ENCODE measurements around the gene EXOC3L1. TPM values are rescaled to one million over a fixed set of nuclear protein-coding genes. Genes with fewer than 3 reads are reported as not detected.

EXOC3L1 gene
- total and polyA plus RNA-seq, 2 of the 13 experiments (the other 11 are each of a cell fraction or from before 2014, with no cell fraction given): 0.12 TPM; not detected in 1

GRCh38 chr16:67177743-67178699, 11.9 kb downstream of the EXOC3L1 start (continued):
- no peak for TF ChIP-seq ZBED4 (CRISPR knock-in tag; IDR thresholded peaks at IDR 0.05; ENCODE audit: borderline replicate concordance)
- TF ChIP-seq ZNF800 (CRISPR knock-in tag; IDR thresholded peaks at IDR 0.05): peak; percentile 99
- TF ChIP-seq ZNF639 (CRISPR knock-in tag; conservative IDR thresholded peaks at IDR 0.05): no peak
- no peak for TF ChIP-seq ZNF18 (CRISPR knock-in tag; IDR thresholded peaks at IDR 0.05; ENCODE audit: insufficient replicate concordance)
- TF ChIP-seq ZNF451 (CRISPR knock-in tag; IDR thresholded peaks at IDR 0.05): peak; percentile 89
- no peak for TF ChIP-seq SNAI1 (CRISPR knock-in tag; IDR thresholded peaks at IDR 0.05; ENCODE audit: borderline replicate concordance)
- no peak; the same call in 1 of the 2 replicates for TF ChIP-seq ZNF572 (CRISPR knock-in tag; IDR thresholded peaks at IDR 0.05)
- TF ChIP-seq ZNF276 (CRISPR knock-in tag; IDR thresholded peaks at IDR 0.05; ENCODE audit: low read depth): peak; percentile 63; the same call in 1 of the 2 replicates
- no peak for TF ChIP-seq KDM5A (IDR thresholded peaks at IDR 0.05; ENCODE audit: borderline replicate concordance, low read length)
- TF ChIP-seq ZNF75D (CRISPR knock-in tag; IDR thresholded peaks at IDR 0.05; ENCODE audit: borderline replicate concordance): no peak
- peak; percentile 62; the same call in 1 of the 3 replicates for TF ChIP-seq MXI1 (IDR thresholded peaks at IDR 0.05; ENCODE audit: borderline replicate concordance, low read depth, low read length)
- TF ChIP-seq ZNF704 (CRISPR knock-in tag; IDR thresholded peaks at IDR 0.05; ENCODE audit: borderline replicate concordance): no peak
- TF ChIP-seq BORCS8-MEF2B (CRISPR knock-in tag; IDR thresholded peaks at IDR 0.05): no peak
- TF ChIP-seq ZFYVE20 (CRISPR knock-in tag; IDR thresholded peaks at IDR 0.05; ENCODE audit: borderline replicate concordance, low read depth): peak; percentile 72

Measured in HepG2 (cell line).